Thoracic aorta (tissue), 2 donors: ENCODE measurements around the gene MTHFSD. TPM values are rescaled to one million over a fixed set of nuclear protein-coding genes. Genes with fewer than 3 reads are reported as not detected.

ENCODE experiments used
- ATAC-seq: fragments of 150-250 bp; one replicate; pipeline ENCODE4 v1.8.0; 2017; ENCODE audit warnings: low read depth; ENCODE audit not compliant: insufficient number of reproducible peaks, low FRiP score
- DNase-seq: peaks from one replicate; pipeline ENCODE4 v3.0.0-alpha.2; 2020; ENCODE audit warnings: low spot score
- H3K27ac ChIP-seq, 2 donors: fragments of 200-600 bp; sonication (generic); 1 replicate in 1 of 2; 2 replicates in 1 of 2; pipeline ENCODE4 v1.5.1; 2016; ENCODE audit warnings: mild to moderate bottlenecking in 2 of 2, moderate library complexity in 2 of 2
- H3K27me3 ChIP-seq: fragments of 200-600 bp; sonication (generic); replicated peaks from 2 replicates; pipeline ENCODE4 v1.6.0; 2016; ENCODE audit warnings: mild to moderate bottlenecking; ENCODE audit not compliant: insufficient read depth
- H3K36me3 ChIP-seq: fragments of 200-600 bp; sonication (generic); one replicate; pipeline ENCODE4 v1.5.1; 2016
- H3K4me1 ChIP-seq, 2 donors: fragments of 200-600 bp; sonication (generic); 1 replicate in 1 of 2; 2 replicates in 1 of 2; pipeline versions ENCODE4 v1.5.1 to v1.6.0; 2016; ENCODE audit warnings: low read depth in 2 of 2, mild to moderate bottlenecking in 1 of 2; ENCODE audit not compliant: control insufficient read depth in 1 of 2
- H3K4me3 ChIP-seq: fragments of 200-600 bp; sonication (generic); 2 replicates; pipeline ENCODE4 v1.5.1; 2016; ENCODE audit warnings: mild to moderate bottlenecking
- H3K9me3 ChIP-seq: fragments of 200-600 bp; sonication (generic); 2 replicates; pipeline ENCODE4 v1.5.1; 2016
- CTCF ChIP-seq: fragments of 200-600 bp; sonication (generic); IDR thresholded peaks from one replicate; pipeline ENCODE4 v1.5.1; 2019; ENCODE audit warnings: antibody characterized with exemption
- total RNA-seq, 2 donors: library from RNA; depleted of rRNA; stranded (reverse); fragments of >200 nt; gene quantifications; one replicate each; pipeline versions ENCODE4 v1.1.0 to v1.2.3, GENCODE V29; 2016

The MTHFSD gene
- total RNA-seq, 2 donors from 2014 or later: 25.0 to 30.8 TPM

- no peak for ATAC-seq
- Histone ChIP-seq H3K27me3 (no peaks in the 10 kb centered on the region), H3K36me3 (no peaks in the 10 kb centered on the region), H3K4me3 (no peak overlapping the region), H3K9me3 (no peaks in the 10 kb centered on the region), H3K27ac (peak overlapping the region; percentile 91 to 97), H3K4me1 (peaks cover 48 to 96% of the 10 kb centered on the region in 2 donors)
- no peak for DNase-seq
- no peak for TF ChIP-seq CTCF
These were observed 32.5 kb upstream of the MTHFSD start for GRCh38 chr16:86587487-86587886.

DNA sequence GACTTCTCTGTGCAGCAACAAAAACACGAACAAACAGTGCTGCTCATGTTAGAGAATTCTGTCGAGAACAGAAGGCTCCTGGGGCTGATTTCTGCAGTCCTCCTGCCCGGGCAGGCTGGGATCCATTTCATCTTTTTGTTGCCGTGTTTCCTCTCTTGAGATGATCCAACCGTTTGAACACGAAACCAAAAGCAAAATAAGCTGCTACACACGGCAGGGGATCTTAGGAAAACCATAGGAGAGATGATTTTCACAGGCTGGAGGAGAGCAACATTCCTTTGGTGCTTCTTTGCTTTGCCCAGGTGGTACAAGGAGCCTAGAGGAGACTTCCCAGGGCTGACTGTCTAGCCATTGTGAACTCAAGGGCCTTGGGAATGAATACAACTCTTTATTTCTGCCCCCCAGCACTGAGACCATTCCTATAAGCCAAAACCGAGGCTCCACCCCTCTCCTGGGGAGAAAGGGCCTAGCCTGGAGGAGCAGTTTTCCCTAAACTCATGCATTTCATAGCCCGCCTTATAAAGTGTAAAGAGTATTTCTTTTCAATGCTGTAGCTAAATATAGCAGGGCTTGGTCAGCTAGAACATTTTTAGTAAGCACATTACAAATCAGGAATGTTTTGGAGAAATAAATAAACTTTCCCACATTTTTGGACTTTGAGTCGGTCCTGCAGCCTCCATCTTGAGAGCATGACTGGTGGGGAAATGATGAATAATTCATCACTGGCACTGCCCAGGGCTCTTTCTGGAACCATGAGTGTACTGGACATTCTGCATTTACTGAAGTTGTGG, 31.0 kb upstream of the MTHFSD start:
- DNase-seq (no peak), ATAC-seq (peak; percentile 47)
- Histone ChIP-seq H3K4me3 (peak overlapping the region; percentile 31), H3K27ac (peak overlapping the region; percentile 91 to 97), H3K36me3 (no peaks in the 10 kb centered on the region), H3K9me3 (no peaks in the 10 kb centered on the region), H3K27me3 (no peaks in the 10 kb centered on the region), H3K4me1 (peaks cover 50 to 96% of the 10 kb centered on the region in 2 donors)
- TF ChIP-seq CTCF: no peak

GRCh38 chr16:86584726-86585721, 30.0 kb upstream of the MTHFSD start:
- Histone ChIP-seq H3K27ac (peak overlapping the region; percentile 91 to 97), H3K4me1 (peaks cover 44 to 96% of the 10 kb centered on the region in 2 donors), H3K36me3 (no peaks in the 10 kb centered on the region), H3K27me3 (no peaks in the 10 kb centered on the region), H3K4me3 (no peak overlapping the region), H3K9me3 (no peaks in the 10 kb centered on the region)
- ATAC-seq: peak; percentile 64
- no peak for DNase-seq
- no peak for TF ChIP-seq CTCF

DNA sequence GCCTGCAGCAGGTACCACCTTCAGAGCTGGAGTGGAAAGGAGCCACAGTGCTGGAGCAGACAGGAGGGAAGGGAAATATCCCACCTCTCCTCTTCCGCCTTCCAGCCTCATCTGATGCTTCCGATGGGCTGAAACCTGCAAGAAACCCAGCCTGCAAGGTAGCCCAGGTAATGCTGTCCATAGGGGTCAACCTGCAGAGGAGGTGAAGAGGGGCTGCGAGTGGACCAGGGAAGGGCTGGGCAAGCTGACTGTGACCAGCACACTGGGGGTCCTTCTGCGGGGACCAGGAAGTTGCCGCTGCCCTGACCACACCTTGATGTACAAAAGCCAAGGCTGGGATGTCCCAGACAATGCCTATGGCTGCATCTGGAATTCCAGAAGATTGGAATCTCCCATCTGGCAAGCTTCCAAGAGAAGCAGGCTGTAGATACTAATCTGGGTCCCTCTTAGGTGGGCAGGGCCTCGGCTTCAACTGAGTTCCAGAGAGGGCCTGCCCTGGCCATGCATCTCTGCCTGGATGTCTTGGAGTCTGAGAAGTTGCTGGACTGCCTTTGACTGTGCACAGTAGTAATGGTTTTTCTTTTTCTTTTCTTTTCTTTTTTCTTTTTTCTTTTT, 29.1 kb upstream of the MTHFSD start:
- no peak for DNase-seq
- no peak overlapping the region for H3K4me3 ChIP-seq
- H3K27me3 ChIP-seq: no peaks in the 10 kb centered on the region
- no peak for TF ChIP-seq CTCF
- ATAC-seq: no peak
- peak overlapping the region; percentile 91 to 97 for H3K27ac ChIP-seq
- H3K9me3 ChIP-seq: no peaks in the 10 kb centered on the region
- H3K4me1 ChIP-seq: peaks cover 37 to 94% of the 10 kb centered on the region in 2 donors
- H3K36me3 ChIP-seq: no peaks in the 10 kb centered on the region
